ENCODE data around the gene GRIN2D. TPM values are rescaled to one million over a fixed set of nuclear protein-coding genes. Genes with fewer than 3 reads are reported as not detected.

Gene GRIN2D
- total and polyA plus RNA-seq, 2 of the 8 experiments (the other 6 are each of a cell fraction or from before 2014, with no cell fraction given) = 2.2 to 12.4 TPM

- TF ChIP-seq, protein P1, sequence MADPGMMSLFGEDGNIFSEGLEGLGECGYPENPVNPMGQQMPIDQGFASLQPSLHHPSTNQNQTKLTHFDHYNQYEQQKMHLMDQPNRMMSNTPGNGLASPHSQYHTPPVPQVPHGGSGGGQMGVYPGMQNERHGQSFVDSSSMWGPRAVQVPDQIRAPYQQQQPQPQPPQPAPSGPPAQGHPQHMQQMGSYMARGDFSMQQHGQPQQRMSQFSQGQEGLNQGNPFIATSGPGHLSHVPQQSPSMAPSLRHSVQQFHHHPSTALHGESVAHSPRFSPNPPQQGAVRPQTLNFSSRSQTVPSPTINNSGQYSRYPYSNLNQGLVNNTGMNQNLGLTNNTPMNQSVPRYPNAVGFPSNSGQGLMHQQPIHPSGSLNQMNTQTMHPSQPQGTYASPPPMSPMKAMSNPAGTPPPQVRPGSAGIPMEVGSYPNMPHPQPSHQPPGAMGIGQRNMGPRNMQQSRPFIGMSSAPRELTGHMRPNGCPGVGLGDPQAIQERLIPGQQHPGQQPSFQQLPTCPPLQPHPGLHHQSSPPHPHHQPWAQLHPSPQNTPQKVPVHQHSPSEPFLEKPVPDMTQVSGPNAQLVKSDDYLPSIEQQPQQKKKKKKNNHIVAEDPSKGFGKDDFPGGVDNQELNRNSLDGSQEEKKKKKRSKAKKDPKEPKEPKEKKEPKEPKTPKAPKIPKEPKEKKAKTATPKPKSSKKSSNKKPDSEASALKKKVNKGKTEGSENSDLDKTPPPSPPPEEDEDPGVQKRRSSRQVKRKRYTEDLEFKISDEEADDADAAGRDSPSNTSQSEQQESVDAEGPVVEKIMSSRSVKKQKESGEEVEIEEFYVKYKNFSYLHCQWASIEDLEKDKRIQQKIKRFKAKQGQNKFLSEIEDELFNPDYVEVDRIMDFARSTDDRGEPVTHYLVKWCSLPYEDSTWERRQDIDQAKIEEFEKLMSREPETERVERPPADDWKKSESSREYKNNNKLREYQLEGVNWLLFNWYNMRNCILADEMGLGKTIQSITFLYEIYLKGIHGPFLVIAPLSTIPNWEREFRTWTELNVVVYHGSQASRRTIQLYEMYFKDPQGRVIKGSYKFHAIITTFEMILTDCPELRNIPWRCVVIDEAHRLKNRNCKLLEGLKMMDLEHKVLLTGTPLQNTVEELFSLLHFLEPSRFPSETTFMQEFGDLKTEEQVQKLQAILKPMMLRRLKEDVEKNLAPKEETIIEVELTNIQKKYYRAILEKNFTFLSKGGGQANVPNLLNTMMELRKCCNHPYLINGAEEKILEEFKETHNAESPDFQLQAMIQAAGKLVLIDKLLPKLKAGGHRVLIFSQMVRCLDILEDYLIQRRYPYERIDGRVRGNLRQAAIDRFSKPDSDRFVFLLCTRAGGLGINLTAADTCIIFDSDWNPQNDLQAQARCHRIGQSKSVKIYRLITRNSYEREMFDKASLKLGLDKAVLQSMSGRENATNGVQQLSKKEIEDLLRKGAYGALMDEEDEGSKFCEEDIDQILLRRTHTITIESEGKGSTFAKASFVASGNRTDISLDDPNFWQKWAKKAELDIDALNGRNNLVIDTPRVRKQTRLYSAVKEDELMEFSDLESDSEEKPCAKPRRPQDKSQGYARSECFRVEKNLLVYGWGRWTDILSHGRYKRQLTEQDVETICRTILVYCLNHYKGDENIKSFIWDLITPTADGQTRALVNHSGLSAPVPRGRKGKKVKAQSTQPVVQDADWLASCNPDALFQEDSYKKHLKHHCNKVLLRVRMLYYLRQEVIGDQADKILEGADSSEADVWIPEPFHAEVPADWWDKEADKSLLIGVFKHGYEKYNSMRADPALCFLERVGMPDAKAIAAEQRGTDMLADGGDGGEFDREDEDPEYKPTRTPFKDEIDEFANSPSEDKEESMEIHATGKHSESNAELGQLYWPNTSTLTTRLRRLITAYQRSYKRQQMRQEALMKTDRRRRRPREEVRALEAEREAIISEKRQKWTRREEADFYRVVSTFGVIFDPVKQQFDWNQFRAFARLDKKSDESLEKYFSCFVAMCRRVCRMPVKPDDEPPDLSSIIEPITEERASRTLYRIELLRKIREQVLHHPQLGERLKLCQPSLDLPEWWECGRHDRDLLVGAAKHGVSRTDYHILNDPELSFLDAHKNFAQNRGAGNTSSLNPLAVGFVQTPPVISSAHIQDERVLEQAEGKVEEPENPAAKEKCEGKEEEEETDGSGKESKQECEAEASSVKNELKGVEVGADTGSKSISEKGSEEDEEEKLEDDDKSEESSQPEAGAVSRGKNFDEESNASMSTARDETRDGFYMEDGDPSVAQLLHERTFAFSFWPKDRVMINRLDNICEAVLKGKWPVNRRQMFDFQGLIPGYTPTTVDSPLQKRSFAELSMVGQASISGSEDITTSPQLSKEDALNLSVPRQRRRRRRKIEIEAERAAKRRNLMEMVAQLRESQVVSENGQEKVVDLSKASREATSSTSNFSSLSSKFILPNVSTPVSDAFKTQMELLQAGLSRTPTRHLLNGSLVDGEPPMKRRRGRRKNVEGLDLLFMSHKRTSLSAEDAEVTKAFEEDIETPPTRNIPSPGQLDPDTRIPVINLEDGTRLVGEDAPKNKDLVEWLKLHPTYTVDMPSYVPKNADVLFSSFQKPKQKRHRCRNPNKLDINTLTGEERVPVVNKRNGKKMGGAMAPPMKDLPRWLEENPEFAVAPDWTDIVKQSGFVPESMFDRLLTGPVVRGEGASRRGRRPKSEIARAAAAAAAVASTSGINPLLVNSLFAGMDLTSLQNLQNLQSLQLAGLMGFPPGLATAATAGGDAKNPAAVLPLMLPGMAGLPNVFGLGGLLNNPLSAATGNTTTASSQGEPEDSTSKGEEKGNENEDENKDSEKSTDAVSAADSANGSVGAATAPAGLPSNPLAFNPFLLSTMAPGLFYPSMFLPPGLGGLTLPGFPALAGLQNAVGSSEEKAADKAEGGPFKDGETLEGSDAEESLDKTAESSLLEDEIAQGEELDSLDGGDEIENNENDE (IDR thresholded peaks at IDR 0.05; ENCODE audit: insufficient replicate concordance, low read length) = no peak
- no peak for TF ChIP-seq GTF2F1 (IDR thresholded peaks at IDR 0.05; ENCODE audit: borderline replicate concordance, low read depth, low read length)
These were observed 22.3 kb downstream of the GRIN2D start (continued) for GRCh38 chr19:48415806-48416221.

Measured in H1 (cell line).